Neutrophil (primary cell): ENCODE results near the gene COX7A2.

Experiments
- H3K27ac ChIP-seq: fragments of 200-600 bp; sonication (generic); 2 replicates; pipeline ENCODE4 v1.5.1; 2016; ENCODE audit warnings: mild to moderate bottlenecking, moderate library complexity
- H3K27me3 ChIP-seq: fragments of 200-600 bp; sonication (generic); 2 replicates; pipeline ENCODE4 v1.6.0; 2016; ENCODE audit warnings: mild to moderate bottlenecking
- H3K36me3 ChIP-seq: fragments of 200-600 bp; sonication (generic); 2 replicates; pipeline ENCODE4 v1.5.1; 2017
- H3K4me1 ChIP-seq, 2 experiments: fragments of 200-600 bp in 1 of 2; sonication (generic) in 1 of 2; 1 replicate in 1 of 2; 2 replicates in 1 of 2; pipeline versions ENCODE4 v1.5.1 to v1.6.1; 2013 to 2016; ENCODE audit warnings: low read depth in 1 of 2, low read length in 1 of 2, mild to moderate bottlenecking in 1 of 2, moderate library complexity in 1 of 2; ENCODE audit not compliant: control insufficient read depth in 1 of 2, insufficient read depth in 1 of 2
- H3K4me3 ChIP-seq, 2 experiments: fragments of 200-600 bp in 1 of 2; sonication (generic) in 1 of 2; 1 replicate in 1 of 2; 2 replicates in 1 of 2; pipeline ENCODE4 v1.5.1; 2013 to 2016; ENCODE audit warnings: low read depth in 1 of 2, low read length in 1 of 2, mild to moderate bottlenecking in 1 of 2, moderate library complexity in 1 of 2
- H3K9me3 ChIP-seq: fragments of 200-600 bp; sonication (generic); 2 replicates; pipeline ENCODE4 v1.5.1; 2016
- CTCF ChIP-seq: fragments of 200-600 bp; sonication (generic); IDR thresholded peaks from 2 replicates; pipeline ENCODE4 v1.5.1; 2016; ENCODE audit warnings: antibody characterized with exemption

The COX7A2 gene

GRCh38 chr6:75188221-75188925 is 55.2 kb downstream of the COX7A2 start:
- H3K27me3 ChIP-seq, result peaks cover 34% of the 10 kb centered on the region
- no peak overlapping the region for H3K4me3 ChIP-seq
- peaks cover 5 to 8% of the 10 kb centered on the region in 2 experiments for H3K4me1 ChIP-seq
- no peak overlapping the region for H3K27ac ChIP-seq
- H3K9me3 ChIP-seq, result no peaks in the 10 kb centered on the region
- H3K36me3 ChIP-seq, result no peaks in the 10 kb centered on the region
- no peak for TF ChIP-seq CTCF
